Effector memory CD4-positive, alpha-beta T cell (primary cell): ENCODE measurements around the gene LRRC4C.

Experiments
- DNase-seq, 3 donors: peaks; one replicate each; pipeline ENCODE4 v3.0.0-alpha.2; 2020
- H3K27ac ChIP-seq: 2 replicates; pipeline ENCODE4 v1.7.0; 2013; ENCODE audit warnings: mild to moderate bottlenecking, low read length, moderate library complexity; ENCODE audit not compliant: insufficient read depth, poor library complexity, severe bottlenecking
- H3K27me3 ChIP-seq: replicated peaks from 2 replicates; pipeline ENCODE4 v1.7.0; 2013; ENCODE audit warnings: mild to moderate bottlenecking, low read length; ENCODE audit not compliant: insufficient read depth, control insufficient read depth, poor library complexity, severe bottlenecking
- H3K36me3 ChIP-seq: 2 replicates; pipeline ENCODE4 v1.7.0; 2013; ENCODE audit warnings: mild to moderate bottlenecking, low read length, moderate library complexity; ENCODE audit not compliant: control insufficient read depth, insufficient read depth
- H3K4me1 ChIP-seq: 2 replicates; pipeline ENCODE4 v1.7.0; 2013; ENCODE audit warnings: low read length, mild to moderate bottlenecking; ENCODE audit not compliant: control insufficient read depth, insufficient read depth, poor library complexity, severe bottlenecking
- H3K4me3 ChIP-seq: 2 replicates; pipeline ENCODE4 v1.7.0; 2013; ENCODE audit warnings: low read length, low read depth, mild to moderate bottlenecking; ENCODE audit not compliant: insufficient read depth, poor library complexity, severe bottlenecking
- H3K9me3 ChIP-seq: 2 replicates; pipeline ENCODE4 v1.7.0; 2013; ENCODE audit warnings: mild to moderate bottlenecking, low read length, moderate library complexity; ENCODE audit not compliant: control insufficient read depth

The LRRC4C gene

GRCh38 chr11:41431784-41432183 is 27.7 kb downstream of the LRRC4C start:
- no peaks in the 10 kb centered on the region for H3K9me3 ChIP-seq
- H3K4me3 ChIP-seq, result no peak overlapping the region
- no peaks in the 10 kb centered on the region for H3K27me3 ChIP-seq
- no peak for DNase-seq
- no peak overlapping the region for H3K27ac ChIP-seq
- no peaks in the 10 kb centered on the region for H3K36me3 ChIP-seq
- H3K4me1 ChIP-seq, result no peaks in the 10 kb centered on the region

- Histone ChIP-seq H3K9me3 (no peaks in the 10 kb centered on the region), H3K4me3 (no peak overlapping the region), H3K4me1 (no peaks in the 10 kb centered on the region), H3K27me3 (no peaks in the 10 kb centered on the region), H3K36me3 (no peaks in the 10 kb centered on the region), H3K27ac (no peak overlapping the region)
- no peak for DNase-seq
Observed at GRCh38 chr11:41419901-41420300, 39.6 kb downstream of the LRRC4C start.

GRCh38 chr11:41414771-41415440 is 44.5 kb downstream of the LRRC4C start:
- H3K27me3 ChIP-seq, result no peaks in the 10 kb centered on the region
- H3K4me1 ChIP-seq, result no peaks in the 10 kb centered on the region
- no peaks in the 10 kb centered on the region for H3K36me3 ChIP-seq
- no peak for DNase-seq
- no peak overlapping the region for H3K27ac ChIP-seq
- H3K9me3 ChIP-seq, result no peaks in the 10 kb centered on the region
- no peak overlapping the region for H3K4me3 ChIP-seq

GRCh38 chr11:41413843-41414242 is 45.6 kb downstream of the LRRC4C start:
- no peak overlapping the region for H3K27ac ChIP-seq
- no peaks in the 10 kb centered on the region for H3K36me3 ChIP-seq
- H3K4me1 ChIP-seq, result no peaks in the 10 kb centered on the region
- no peak overlapping the region for H3K4me3 ChIP-seq
- H3K27me3 ChIP-seq, result no peaks in the 10 kb centered on the region
- DNase-seq, result no peak
- no peaks in the 10 kb centered on the region for H3K9me3 ChIP-seq

GRCh38 chr11:41405812-41406211 is 53.6 kb downstream of the LRRC4C start:
- Histone ChIP-seq H3K27me3 (no peaks in the 10 kb centered on the region), H3K4me1 (no peaks in the 10 kb centered on the region), H3K4me3 (no peak overlapping the region), H3K9me3 (no peaks in the 10 kb centered on the region), H3K27ac (no peak overlapping the region), H3K36me3 (no peaks in the 10 kb centered on the region)
- DNase-seq, result no peak

- Histone ChIP-seq H3K27me3 (no peaks in the 10 kb centered on the region), H3K36me3 (no peaks in the 10 kb centered on the region), H3K4me1 (no peaks in the 10 kb centered on the region), H3K9me3 (no peaks in the 10 kb centered on the region), H3K27ac (no peak overlapping the region), H3K4me3 (no peak overlapping the region)
- no peak for DNase-seq
Observed at GRCh38 chr11:41404109-41404508, 55.3 kb downstream of the LRRC4C start.

GRCh38 chr11:41403458-41403857 is 56.0 kb downstream of the LRRC4C start:
- no peak overlapping the region for H3K4me3 ChIP-seq
- no peaks in the 10 kb centered on the region for H3K9me3 ChIP-seq
- no peaks in the 10 kb centered on the region for H3K4me1 ChIP-seq
- no peaks in the 10 kb centered on the region for H3K36me3 ChIP-seq
- no peak for DNase-seq
- H3K27ac ChIP-seq, result no peak overlapping the region
- no peaks in the 10 kb centered on the region for H3K27me3 ChIP-seq

- H3K36me3 ChIP-seq, result no peaks in the 10 kb centered on the region
- no peak overlapping the region for H3K27ac ChIP-seq
- DNase-seq, result no peak
- no peaks in the 10 kb centered on the region for H3K9me3 ChIP-seq
- H3K27me3 ChIP-seq, result no peaks in the 10 kb centered on the region
- no peak overlapping the region for H3K4me3 ChIP-seq
- H3K4me1 ChIP-seq, result no peaks in the 10 kb centered on the region
Observed at GRCh38 chr11:41400819-41401382, 58.6 kb downstream of the LRRC4C start.

- Histone ChIP-seq H3K9me3 (no peaks in the 10 kb centered on the region), H3K4me1 (no peaks in the 10 kb centered on the region), H3K27ac (no peak overlapping the region), H3K4me3 (no peak overlapping the region), H3K36me3 (no peaks in the 10 kb centered on the region), H3K27me3 (no peaks in the 10 kb centered on the region)
- no peak for DNase-seq
Observed at GRCh38 chr11:41400124-41400523, 59.3 kb downstream of the LRRC4C start.

GRCh38 chr11:41399323-41399722 is 60.1 kb downstream of the LRRC4C start:
- Histone ChIP-seq H3K9me3 (no peaks in the 10 kb centered on the region), H3K36me3 (no peaks in the 10 kb centered on the region), H3K4me3 (no peak overlapping the region), H3K27me3 (no peaks in the 10 kb centered on the region), H3K27ac (no peak overlapping the region), H3K4me1 (no peaks in the 10 kb centered on the region)
- DNase-seq, result no peak
